ENCODE data around the gene ALDH3A1.

The ALDH3A1 gene

DNA sequence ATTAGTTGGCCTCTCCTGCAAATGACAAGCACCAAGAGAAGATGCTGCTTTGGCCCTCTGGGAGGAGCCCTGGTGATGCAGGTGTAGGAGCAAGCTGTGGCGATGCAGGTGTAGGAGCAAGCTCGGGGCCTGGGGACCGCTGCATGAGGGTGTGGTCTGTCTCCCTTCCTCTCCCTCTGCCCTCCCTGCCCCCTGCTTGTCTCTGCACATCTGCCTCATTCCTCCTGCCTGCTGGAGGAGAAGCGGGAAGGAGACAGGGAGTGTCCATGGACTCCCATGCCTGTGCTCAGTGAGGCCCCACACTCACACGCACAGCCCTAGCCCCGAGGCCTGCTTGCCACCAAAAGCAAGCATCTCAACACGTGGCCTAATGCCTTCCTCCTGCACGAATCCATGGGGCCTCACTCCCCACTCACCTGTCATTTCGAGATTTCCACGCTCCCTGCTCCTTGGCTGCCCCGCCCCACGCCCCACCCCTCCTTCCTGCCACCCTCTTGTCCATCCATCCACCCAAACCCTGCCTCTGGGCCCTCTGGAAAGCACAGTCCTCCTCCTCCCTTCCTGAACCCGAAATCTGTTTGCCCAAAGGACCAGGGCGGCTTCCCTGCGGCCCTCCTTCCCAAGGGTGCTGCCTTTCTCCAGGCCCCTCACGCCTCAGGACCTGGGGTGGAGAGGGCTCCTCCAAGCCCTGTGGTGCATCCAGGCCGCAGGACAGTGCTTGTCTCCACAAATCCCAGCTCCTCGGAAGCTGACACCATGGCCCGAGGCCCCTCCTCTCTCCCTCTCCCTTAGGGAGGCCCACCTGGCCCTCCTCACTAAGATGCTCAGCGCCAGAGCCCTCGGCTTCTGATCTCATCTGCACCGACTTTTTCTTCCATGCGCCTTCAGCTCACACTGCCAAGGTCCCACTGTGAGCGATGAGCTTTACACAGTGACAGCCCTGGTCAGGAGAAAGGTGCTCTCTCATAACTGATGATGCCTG lies 11.8 kb upstream of the ALDH3A1 start:
- no peak for DNase-seq (ENCODE audit: low read depth, low spot score)

DNA sequence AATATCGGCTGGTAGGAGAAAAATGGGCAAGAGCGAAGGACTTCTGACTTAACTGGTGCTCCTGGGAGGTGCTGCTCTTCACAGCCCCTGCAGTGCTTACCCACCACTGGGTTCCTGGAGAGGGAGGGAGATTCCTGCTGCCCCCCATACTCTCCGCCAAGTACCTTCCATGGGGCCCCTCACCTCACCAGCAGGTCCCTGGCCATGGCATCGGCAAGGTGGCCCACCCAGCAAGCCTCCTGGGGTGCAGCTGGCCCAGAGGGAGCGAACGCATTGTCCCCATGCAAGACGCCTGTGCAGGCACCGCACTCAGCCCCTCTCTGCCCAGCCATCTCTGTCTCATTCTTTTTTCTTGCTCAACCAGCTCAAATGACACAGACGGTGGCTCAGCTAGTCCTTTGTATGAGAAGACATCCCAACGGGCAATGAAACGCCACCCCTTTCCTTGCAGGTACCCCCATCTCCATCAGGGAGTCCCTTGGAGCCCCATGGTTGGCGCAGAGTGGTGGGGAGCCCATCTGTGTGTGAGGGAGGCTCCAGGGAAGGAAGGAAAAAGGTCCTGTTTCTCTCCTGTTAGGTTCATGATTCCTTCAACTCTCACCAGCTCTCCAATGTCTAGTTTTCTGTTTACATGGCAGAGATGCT lies 9.6 kb upstream of the ALDH3A1 start:
- no peak for DNase-seq (ENCODE audit: low read depth, low spot score)

DNA sequence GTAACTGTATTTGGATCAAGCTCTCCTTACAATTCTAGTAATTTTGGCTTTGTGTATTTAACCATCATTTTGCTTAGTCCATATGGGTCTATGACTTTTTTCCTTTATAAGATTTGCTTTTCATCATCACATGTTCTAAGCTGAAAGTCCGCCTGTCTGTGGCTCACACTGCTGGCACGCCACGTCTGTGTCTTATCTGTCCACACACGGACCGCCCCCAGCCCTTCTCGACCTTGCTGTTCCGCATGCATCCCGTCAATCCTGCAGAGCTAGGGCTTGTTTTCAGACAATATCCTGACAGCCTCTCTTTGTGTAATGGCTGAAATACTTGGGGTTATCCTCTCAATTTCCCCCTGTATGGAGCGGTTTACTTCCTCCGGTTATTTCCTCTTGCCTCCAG lies 8.4 kb upstream of the ALDH3A1 start:
- no peak for DNase-seq (ENCODE audit: low read depth, low spot score)

DNA sequence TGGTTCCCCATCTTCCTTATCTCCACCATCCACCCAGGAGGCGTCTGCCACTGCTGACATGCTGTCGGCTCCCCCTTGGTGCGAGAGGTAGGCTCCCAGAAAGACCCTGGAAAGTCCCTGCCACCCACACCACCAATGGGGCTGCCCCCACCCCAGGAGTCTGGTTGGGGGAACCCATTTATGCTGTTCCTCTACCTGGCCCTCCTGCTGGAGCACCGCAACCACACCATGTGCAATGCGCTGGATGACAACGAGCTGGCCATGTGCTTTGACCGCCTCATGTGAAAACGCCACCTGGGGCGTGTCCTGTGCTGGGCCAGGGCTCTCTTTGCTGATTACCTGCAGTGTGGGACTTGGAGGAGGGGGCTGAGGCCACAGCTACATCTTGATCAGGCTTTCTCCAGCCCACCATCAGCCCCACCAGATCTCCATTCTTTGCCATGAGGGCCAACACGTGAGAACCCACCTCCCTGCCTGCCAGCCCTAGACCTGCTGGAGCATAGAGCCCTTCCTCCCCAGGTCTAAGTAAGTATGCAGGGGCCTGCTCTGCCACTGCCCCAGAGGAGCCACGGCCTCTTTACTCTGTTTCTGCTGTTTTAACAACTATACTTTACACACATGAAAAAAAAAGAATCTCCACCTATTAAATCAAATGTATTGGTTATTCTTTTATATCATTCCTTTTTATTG lies 7.9 kb upstream of the ALDH3A1 start:
- DNase-seq (ENCODE audit: low read depth, low spot score) = no peak

DNA sequence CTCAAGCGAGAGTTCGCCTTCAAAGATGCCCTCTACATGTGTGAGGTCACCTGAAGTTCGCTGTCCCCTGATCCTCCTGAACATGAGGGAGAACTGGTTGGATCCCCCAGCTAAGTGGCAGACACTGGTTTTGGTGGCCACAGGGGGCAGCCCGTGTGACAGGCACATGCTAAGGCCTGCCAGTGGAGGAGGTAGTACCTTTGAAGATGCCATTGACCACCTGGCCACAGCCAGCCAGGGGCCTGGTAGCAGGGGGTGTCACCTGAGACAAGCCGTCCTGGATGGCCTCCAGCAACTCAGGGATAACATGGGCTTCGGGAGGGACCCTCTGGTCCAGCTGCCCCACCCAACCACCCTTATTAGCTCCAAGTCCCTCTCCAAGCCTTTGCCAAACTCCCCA lies 7.3 kb upstream of the ALDH3A1 start:
- no peak for DNase-seq (ENCODE audit: low read depth, low spot score)

DNA sequence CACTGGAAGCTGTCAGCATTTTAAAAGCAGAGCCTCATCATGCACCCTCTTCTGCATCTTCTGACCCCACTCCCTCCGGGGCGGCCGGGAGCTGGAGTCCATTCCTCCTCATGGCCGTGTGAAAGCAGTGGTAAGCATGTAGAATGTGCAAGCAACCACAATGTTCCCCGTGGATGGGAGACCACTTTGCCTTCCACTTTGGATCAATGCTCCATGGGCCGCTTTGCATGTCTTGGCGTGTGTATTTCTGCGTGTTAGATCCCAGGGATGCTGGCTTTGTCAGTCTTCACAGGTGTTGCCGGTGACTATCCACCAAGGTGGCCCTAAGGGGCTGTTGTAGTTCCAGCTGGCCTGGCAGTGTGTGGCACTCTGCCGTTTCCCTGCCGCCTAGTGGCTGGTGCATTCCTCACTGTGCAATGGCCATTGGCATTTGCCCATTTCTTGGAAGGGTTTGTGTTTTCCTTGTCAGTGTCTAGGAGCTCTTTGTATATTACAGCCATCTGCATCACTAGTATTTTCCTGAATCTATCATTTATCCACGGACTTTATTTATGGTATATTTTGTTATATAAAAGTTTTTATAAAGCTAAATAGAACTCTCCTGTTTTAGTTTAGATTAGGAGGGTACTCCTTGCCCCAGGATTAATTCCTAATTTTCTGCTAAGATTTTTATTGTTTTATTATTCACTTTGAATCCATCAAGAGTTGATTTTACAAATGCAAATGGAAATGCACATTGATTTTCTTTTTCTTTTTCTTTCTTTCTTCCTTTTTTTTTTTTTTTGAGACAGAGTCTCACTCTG lies 5.8 kb upstream of the ALDH3A1 start:
- DNase-seq (ENCODE audit: low read depth, low spot score) = no peak

DNA sequence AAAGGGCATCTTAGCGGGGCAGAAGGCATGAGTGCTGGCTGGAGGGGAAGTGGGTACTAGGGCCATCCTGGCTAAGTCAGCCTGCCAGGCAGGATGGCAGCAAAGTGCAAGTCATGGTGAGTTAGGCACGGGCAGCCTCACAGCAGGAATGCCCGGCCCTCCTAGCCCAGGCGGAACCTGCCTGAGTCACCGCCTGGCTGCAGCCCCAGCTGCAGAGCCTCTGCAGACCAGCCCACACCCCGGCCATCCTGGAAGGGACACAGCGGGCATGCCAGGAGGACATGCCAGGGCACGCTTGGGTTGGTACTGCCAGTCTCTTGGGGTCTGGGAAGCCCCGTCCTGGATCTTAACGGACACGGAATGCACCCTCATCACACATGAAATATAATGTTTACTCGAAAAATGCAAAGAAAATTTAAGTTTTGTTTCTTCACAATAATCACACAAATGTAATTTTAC lies 5.0 kb upstream of the ALDH3A1 start:
- DNase-seq (ENCODE audit: low read depth, low spot score) = no peak

DNA sequence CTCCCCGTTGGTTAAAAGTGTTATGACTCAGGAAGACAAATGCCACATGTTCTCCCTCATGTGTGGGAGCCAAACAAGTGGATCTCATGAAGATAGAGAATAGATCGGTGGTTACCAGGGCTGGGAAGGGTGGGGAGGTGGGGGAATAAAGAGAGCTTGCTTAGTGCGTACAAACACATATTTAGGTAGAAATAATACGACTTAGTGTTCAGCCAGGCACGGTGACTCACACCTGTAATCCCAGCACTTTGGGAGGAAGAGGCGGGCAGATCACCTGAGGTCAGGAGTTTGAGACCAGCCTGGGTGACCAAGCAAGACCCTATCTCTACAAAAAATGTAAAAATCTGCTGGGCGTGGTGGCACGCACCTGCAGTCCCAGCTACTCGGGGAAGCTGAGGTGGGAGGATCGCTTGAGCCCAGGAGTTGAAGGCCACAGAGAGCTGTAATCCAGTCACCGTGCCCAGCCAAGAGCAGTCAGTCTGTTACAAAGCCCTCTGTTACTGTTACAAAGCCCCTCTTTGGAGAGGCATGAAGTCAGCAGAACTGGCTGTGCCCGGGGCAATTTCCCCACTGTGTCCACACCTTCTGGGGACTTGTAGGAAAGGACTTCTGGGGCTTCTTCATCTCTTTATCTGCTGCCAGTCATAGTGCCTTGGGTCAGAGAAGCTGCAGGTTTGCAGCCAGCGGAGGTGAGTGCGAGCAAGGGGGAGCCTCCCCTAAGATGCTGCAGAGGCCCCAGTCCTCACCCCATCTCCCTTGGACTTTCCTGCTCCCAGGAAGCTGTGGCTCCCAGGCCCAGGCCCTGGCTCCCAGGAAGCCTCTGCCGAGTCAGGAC lies 4.3 kb upstream of the ALDH3A1 start:
- no peak for DNase-seq (ENCODE audit: low read depth, low spot score)

DNA sequence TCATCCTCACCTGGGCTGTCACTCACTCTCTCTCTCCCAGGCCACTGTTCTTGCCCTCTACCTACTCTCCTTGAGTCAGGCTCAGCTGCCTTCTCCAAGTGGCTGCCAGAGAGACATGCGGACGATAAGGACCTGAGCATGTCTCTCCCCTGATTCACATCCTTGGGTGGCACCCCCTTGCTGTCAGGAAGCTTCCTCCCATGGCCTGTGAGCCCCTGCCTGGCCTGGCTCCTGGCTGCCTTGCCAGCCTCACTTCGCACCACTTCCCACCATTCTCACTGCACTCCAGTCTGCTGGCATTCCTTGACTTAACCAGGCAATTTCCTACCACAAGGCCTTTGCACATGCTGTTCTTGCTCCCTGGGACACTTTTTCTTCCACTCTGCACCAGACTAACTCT lies 2.7 kb upstream of the ALDH3A1 start:
- no peak for DNase-seq (ENCODE audit: low read depth, low spot score)

DNA sequence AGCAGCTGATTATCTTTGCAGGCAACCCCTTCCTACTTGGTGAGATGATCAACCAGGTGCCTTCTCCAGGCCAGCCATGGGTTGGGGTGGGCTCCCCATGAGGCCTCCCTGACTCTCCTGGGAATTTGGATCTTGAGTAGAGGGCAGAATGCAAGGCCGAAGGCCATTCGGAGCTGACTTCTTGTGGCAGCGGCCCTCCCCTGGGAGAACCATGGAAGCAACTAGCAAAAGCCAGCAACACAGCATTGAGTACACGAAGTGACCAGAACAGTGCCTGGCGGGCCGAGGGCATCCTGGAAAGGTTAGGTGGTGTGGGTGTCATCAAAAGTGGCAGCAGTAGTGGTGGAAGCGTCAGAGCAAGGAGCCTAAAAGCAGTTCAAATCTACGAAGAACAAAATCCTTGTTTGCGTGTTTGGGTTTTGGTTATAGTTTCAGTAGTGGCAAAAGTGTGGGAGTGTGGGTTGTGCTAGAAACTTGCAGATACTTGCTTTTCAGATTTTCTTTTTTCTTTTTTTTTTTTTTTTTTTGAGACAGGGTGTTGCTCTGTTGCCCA lies 2.0 kb upstream of the ALDH3A1 start:
- DNase-seq (ENCODE audit: low read depth, low spot score) = no peak

DNA sequence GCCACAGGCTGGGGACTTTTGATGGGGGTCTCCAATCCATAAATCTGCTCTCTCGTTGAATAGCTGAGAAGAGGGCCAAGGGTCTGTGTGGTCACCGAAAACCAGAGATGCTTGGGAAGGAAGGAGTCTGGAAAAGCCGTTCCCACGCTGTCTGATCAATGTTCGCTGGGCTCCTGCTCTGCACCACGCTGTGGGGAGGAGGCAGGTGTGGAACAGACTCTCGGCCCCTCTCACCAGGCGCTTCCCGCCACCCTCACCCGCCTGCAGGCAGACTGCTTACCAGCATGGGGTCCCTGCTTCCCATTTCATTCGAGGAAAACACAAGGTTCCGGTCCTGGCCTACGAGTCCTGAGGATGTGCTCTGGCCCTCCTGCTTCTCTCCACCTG lies 702 bp upstream of the ALDH3A1 start:
- no peak for DNase-seq (ENCODE audit: low read depth, low spot score)

DNA sequence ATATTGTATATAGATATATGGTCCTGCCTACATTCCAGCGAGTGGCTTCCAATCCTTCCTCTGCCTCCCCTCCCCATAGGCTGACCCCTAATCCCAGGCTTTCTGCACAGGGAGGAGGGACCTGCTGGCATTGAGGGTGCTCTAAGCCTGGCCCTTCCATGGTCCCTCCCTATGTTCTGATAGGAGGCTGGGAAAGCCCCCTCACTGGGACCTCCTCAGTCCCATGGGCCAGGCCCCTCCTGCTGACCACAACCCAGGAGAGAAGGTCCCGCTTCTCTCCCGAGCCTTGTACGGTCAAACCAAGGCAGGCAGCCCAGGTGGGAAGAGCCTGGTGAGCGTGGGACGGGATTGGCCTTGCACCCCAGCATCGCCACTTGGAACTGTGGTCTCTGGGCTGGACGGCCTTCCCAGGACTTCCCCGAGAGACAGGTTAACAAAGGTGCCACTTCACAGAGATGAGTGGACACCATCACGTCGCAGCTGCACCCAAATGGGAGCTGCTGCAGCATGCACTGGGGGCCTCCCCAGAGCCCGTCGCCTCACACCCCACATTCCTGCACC lies 859 bp downstream of the ALDH3A1 start:
- DNase-seq (ENCODE audit: low read depth, low spot score) = no peak

DNA sequence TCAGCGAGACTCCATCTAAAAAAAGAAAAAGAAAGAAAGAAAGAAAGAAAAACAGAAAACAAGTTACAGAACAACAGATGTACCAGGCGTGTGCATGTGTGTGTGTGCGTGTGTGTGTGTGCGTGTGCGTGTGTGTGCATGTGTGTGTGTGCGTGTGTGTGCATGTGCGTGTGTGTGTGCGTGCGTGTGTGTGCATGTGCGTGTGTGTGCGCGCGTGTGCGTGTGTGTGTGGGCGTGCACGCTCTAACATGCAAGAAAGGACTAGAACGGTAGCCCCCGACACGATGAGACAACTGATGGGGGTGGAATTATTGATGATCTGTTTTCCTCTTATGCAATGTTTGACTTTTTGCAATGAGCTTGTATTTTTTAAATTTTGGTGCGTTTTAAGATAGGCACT lies 1.6 kb downstream of the ALDH3A1 start:
- DNase-seq (ENCODE audit: low read depth, low spot score) = no peak

DNA sequence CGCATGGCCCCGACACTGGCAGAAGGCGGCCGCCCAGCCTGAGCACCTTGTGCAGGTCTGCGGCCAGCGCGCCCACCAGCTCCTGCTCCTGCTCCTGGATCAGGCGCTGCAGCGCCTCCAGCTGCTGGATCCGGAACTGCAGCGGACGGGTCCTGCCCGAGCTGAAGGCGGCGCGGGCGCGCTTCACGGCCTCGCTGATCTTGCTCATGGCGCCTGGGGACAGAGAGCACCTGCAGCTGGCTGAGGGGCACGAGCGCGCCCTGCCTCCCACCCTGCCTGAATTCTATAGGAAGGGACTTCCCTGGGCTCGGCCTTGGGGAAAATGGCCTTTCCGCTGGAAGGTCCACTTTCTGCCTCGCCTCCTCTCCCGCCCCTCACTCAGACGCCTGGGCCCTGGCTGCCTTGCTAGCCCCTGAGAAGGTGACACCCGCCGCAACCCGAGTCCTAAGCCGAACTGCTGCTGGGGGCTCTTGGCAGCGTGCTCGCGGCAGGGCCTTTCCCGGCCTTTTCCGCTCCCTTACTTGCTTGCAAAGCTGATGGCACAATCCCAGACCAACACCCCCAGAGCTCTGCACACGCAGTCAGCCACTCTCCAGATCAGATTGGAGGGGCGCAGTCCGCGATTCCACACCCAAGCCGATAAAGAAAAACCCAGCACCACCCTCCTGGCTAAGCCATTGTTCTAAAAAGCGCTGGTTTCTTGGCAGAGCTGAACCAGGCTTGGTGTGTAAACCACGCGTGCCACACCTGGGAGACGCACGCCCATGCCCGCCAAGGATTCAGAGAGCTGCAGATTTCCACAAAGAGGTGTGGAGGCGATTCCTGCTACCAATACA lies 3.0 kb downstream of the ALDH3A1 start:
- peak; percentile 74 for DNase-seq (ENCODE audit: low read depth, low spot score)

DNA sequence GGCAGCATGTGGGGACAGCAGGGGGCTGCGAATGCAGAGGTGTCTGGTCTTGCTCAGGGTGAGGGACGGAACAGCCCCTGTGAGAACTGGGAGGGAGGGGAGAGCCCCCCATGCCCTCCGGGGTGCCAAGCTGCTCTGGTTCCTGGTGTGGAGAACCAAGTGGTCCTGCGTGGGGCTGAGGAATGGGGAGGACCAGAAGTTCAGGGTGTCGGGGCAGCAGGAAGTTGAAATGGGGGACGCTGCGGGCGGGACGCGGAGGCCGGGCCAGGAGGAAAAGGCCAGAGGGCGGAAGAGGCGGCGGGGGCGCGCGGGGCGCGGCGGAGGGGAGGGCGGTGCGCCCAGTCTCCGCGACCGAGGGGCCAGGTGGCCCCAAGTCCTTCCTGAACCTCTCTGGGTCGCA lies 3.6 kb downstream of the ALDH3A1 start:
- no peak for DNase-seq (ENCODE audit: low read depth, low spot score)

DNA sequence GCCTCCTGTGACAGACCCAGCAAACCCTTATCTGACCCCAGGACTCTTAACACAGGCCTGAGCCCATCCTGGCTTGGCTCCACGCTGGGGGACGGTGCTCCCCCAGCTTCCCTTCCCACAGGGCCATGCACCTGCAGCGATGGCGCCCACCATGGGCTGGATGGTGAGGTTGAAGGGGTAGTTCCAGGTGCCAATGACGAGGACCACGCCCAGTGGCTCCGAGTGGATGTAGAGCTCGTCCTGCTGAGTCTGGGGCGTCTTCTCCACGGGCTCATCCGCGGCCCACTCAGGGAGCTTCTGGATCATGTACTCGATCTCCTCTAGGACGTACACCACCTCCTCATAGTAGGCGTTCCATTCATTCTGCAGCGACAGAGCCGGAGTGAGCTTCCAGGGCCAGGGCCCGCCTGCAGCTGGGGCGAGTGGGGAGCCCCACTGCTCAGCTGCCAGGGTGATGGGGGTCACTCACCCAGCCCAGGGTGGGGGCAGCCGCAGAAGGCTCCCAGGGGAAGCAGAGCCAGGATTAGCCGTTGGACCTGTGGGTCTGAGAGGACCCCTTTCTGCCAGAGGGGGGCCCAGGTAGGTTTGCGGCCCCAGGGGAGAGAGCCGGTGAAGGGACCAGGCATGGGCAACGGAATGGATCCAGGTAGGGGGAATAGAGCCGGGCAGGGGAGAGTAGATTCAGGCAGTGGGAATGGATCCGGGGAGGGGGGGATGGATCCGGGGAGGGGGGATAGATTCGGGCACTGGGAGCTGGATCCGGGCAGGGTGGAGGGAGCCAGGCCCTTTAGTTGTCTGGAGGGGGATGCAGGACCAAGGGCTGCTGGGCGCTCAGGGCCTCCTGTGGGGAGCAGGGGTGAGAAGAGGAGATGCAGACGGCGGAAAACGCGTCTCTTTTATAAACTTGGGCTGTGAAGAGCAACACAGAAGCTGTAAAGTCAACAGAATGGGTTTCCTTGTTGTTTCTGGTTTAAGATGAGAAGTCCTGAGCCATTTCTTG lies 4.7 kb downstream of the ALDH3A1 start:
- no peak for DNase-seq (ENCODE audit: low read depth, low spot score)

DNA sequence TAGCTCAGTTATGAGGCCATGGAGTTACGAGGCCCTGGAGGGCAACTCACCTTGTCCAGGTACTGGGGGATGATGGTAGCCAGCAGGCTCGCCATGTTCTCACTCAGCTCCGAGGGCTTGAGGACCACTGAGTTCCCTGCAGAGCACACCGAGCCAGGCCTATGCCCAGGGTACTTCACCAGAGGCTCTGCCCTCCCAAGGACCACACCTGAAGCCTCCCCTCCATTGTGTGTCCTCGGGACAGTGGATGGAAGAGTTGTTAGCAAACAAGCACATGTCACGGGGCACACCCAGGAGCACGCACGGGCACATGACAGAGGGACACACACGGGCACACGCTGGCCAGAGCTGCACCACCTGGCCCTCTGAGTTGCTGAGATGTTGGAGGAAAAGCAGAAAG lies 5.6 kb downstream of the ALDH3A1 start:
- no peak for DNase-seq (ENCODE audit: low read depth, low spot score)
